ENCODE results near the gene BEX4. TPM values are rescaled to one million over a fixed set of nuclear protein-coding genes. Genes with fewer than 3 reads are reported as not detected.

The BEX4 gene
- total RNA-seq, 4 donors from 2014 or later = 0.36 to 6.6 (median 5.0) TPM

DNA sequence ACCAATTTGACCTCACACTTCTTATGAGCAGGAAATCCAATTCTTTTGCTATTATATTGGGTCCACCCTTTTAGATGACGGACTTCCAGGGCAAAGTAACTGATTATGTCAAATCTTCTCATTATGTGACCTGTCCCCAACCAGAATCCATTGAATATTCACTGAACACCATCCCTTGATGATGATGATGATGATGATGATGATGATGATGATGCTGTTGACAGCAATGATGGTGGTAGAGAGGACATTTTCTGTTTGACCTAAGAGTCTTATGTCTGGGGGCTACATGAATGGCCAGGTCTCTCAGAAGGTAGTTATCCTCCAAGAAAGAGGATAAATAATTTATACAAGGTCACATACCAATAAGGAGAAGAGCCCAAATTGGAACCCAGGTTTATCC, 34.9 kb downstream of the BEX4 start:
- no peaks in the 10 kb centered on the region for H3K9me3 ChIP-seq
- H3K27me3 ChIP-seq = no peaks in the 10 kb centered on the region
- DNase-seq (no peak), ATAC-seq (no peak)
- H3K4me1 ChIP-seq = no peaks in the 10 kb centered on the region
- no peak overlapping the region for H3K27ac ChIP-seq
- intact Hi-C loops (cut with DNase I; ENCODE audit: low total_unique reads) = no loop called here
- H3K36me3 ChIP-seq = no peaks in the 10 kb centered on the region
- in situ Hi-C loops (cut with MboI; ENCODE audit: low sequenced_read_pairs in 4 of 4) = no loop called here
- TF ChIP-seq, protein P1, sequence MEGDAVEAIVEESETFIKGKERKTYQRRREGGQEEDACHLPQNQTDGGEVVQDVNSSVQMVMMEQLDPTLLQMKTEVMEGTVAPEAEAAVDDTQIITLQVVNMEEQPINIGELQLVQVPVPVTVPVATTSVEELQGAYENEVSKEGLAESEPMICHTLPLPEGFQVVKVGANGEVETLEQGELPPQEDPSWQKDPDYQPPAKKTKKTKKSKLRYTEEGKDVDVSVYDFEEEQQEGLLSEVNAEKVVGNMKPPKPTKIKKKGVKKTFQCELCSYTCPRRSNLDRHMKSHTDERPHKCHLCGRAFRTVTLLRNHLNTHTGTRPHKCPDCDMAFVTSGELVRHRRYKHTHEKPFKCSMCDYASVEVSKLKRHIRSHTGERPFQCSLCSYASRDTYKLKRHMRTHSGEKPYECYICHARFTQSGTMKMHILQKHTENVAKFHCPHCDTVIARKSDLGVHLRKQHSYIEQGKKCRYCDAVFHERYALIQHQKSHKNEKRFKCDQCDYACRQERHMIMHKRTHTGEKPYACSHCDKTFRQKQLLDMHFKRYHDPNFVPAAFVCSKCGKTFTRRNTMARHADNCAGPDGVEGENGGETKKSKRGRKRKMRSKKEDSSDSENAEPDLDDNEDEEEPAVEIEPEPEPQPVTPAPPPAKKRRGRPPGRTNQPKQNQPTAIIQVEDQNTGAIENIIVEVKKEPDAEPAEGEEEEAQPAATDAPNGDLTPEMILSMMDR (IDR thresholded peaks at IDR 0.05 in 4 of 5, conservative IDR thresholded peaks at IDR 0.05 in 1 of 5) = no peak
- no peak for TF ChIP-seq POLR2A (IDR thresholded peaks at IDR 0.05)
- H3K4me3 ChIP-seq = no peak overlapping the region

DNA sequence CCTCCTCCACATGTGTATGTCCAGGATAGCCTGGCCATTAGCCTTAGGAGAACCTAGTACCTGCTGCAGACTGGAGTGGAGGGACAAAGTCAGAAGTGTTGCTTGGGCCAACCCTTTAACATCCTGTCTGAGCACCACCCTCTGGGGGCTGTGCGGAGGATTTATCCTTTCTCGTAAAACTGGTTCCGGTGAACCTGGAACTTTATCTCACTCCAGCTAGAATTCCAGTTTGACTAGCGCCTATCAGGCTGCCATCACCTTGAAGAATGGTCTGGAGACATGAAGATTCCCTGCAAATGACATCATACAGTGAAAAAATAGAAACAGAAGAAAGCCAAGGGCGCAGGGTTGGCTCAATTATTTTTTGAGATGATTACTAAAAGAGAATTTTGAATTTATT, 36.1 kb downstream of the BEX4 start:
- no peak for TF ChIP-seq POLR2A (IDR thresholded peaks at IDR 0.05)
- TF ChIP-seq, protein P1 (IDR thresholded peaks at IDR 0.05 in 4 of 5, conservative IDR thresholded peaks at IDR 0.05 in 1 of 5) = no peak
- H3K36me3 ChIP-seq = no peaks in the 10 kb centered on the region
- in situ Hi-C loops (cut with MboI; ENCODE audit: low sequenced_read_pairs in 4 of 4) = no loop called here
- no peak overlapping the region for H3K4me3 ChIP-seq
- intact Hi-C loops (cut with DNase I; ENCODE audit: low total_unique reads) = no loop called here
- ATAC-seq (no peak), DNase-seq (no peak)
- no peaks in the 10 kb centered on the region for H3K4me1 ChIP-seq
- H3K27me3 ChIP-seq = no peaks in the 10 kb centered on the region
- H3K27ac ChIP-seq = no peak overlapping the region
- H3K9me3 ChIP-seq = no peaks in the 10 kb centered on the region

- Histone ChIP-seq H3K27ac (peak overlapping the region; percentile 73 to 81 (median 78)), H3K9me3 (no peaks in the 10 kb centered on the region), H3K27me3 (no peaks in the 10 kb centered on the region), H3K4me3 (peak overlapping the region; percentile 63 to 67 (median 65)), H3K36me3 (no peaks in the 10 kb centered on the region), H3K4me1 (no peaks in the 10 kb centered on the region)
- DNase-seq (no peak), ATAC-seq (no peak)
- intact Hi-C loops (cut with DNase I; ENCODE audit: low total_unique reads) (loop anchor here (2.0 kb wide), 1 partner anchor 103 kb away; the partner anchor contains the start of gene TCEAL9), in situ Hi-C loops (cut with MboI; ENCODE audit: low sequenced_read_pairs in 4 of 4) (no loop called here)
- TF ChIP-seq POLR2A (IDR thresholded peaks at IDR 0.05) = no peak
- TF ChIP-seq, protein P1 (IDR thresholded peaks at IDR 0.05 in 4 of 5, conservative IDR thresholded peaks at IDR 0.05 in 1 of 5) = no peak
These were observed 38.7 kb downstream of the BEX4 start for GRCh38 chrX:103253608-103254007.

GRCh38 chrX:103254171-103254824, 39.4 kb downstream of the BEX4 start:
- Histone ChIP-seq H3K9me3 (no peaks in the 10 kb centered on the region), H3K4me1 (no peaks in the 10 kb centered on the region), H3K36me3 (no peaks in the 10 kb centered on the region), H3K27ac (peak overlapping the region; percentile 73 to 81 (median 78)), H3K27me3 (no peaks in the 10 kb centered on the region), H3K4me3 (peak overlapping the region; percentile 63 to 67 (median 65))
- TF ChIP-seq POLR2A (IDR thresholded peaks at IDR 0.05) = no peak
- TF ChIP-seq, protein P1 (IDR thresholded peaks at IDR 0.05 in 4 of 5, conservative IDR thresholded peaks at IDR 0.05 in 1 of 5) = no peak
- ATAC-seq = peak; percentile 49 to 56
- peak in 1 of 2 donors; percentile 9 for DNase-seq
- intact Hi-C loops (cut with DNase I; ENCODE audit: low total_unique reads) (no loop called here), in situ Hi-C loops (cut with MboI; ENCODE audit: low sequenced_read_pairs in 4 of 4) (no loop called here)
